Measurements from ENCODE around the gene MORC1.

DNA sequence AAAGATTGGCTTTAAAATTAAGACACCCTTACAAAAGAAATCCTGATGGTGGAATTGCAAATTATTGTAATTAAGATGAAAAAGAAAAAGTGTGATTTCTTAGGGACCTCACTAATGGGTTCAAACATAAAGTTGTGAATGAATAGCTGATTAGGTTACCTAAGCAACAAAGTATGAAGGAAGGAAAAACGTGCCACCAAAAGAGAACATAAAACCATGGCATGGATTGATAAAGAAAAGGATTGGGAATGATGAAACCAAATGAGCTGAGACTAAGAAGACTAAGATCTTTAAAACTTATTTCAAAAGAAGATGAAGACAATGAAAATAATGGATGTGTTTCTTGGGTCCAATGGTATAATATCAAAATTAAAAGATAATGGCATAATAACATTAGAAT, 132.1 kb downstream of the MORC1 start:
- TF ChIP-seq, protein P1, sequence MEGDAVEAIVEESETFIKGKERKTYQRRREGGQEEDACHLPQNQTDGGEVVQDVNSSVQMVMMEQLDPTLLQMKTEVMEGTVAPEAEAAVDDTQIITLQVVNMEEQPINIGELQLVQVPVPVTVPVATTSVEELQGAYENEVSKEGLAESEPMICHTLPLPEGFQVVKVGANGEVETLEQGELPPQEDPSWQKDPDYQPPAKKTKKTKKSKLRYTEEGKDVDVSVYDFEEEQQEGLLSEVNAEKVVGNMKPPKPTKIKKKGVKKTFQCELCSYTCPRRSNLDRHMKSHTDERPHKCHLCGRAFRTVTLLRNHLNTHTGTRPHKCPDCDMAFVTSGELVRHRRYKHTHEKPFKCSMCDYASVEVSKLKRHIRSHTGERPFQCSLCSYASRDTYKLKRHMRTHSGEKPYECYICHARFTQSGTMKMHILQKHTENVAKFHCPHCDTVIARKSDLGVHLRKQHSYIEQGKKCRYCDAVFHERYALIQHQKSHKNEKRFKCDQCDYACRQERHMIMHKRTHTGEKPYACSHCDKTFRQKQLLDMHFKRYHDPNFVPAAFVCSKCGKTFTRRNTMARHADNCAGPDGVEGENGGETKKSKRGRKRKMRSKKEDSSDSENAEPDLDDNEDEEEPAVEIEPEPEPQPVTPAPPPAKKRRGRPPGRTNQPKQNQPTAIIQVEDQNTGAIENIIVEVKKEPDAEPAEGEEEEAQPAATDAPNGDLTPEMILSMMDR (IDR thresholded peaks at IDR 0.05): no peak
- TF ChIP-seq RAD21 (conservative IDR thresholded peaks at IDR 0.05 in 1 of 2, IDR thresholded peaks at IDR 0.05 in 1 of 2) (no peak), PHF8 (IDR thresholded peaks at IDR 0.05; ENCODE audit: borderline replicate concordance, low read depth) (no peak), MAFK (IDR thresholded peaks at IDR 0.05; ENCODE audit: partially characterized antibody) (no peak), NPAS2 (CRISPR knock-in tag; IDR thresholded peaks at IDR 0.05; ENCODE audit: borderline replicate concordance) (no peak), JUN (IDR thresholded peaks at IDR 0.05) (no peak), MYC (IDR thresholded peaks at IDR 0.05; ENCODE audit: borderline replicate concordance, low read length) (no peak), CEBPB (IDR thresholded peaks at IDR 0.05) (no peak), SMC3 (IDR thresholded peaks at IDR 0.05) (no peak), JUNB (IDR thresholded peaks at IDR 0.05) (no peak), RCOR1 (IDR thresholded peaks at IDR 0.05; ENCODE audit: low read depth, low read length) (no peak), POLR2A (IDR thresholded peaks at IDR 0.05; ENCODE audit: low read length) (no peak), HDAC2 (IDR thresholded peaks at IDR 0.05) (no peak)
- TF ChIP-seq, protein P2, sequence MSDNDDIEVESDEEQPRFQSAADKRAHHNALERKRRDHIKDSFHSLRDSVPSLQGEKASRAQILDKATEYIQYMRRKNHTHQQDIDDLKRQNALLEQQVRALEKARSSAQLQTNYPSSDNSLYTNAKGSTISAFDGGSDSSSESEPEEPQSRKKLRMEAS (IDR thresholded peaks at IDR 0.05): no peak

Data from A549 (cell line).